H1 (cell line): Measurements from ENCODE around the gene NHSL2. TPM values are rescaled to one million over a fixed set of nuclear protein-coding genes. Genes with fewer than 3 reads are reported as not detected.

Experiments
- CTCF ChIA-PET: fragments of 300-600 bp; sonication (Branson Sonifier 250); formaldehyde crosslinking; loops from one replicate; lab custom pipeline; 2021; ENCODE audit not compliant: partially characterized antibody; lab: Charles Lee
- POLR2A ChIA-PET: fragments of 300-600 bp; sonication (Branson Sonifier 250); formaldehyde crosslinking; loops from one replicate; lab custom pipeline; 2021; ENCODE audit warnings: inconsistent platforms; ENCODE audit not compliant: partially characterized antibody; lab: Charles Lee
- DNase-seq, 2 experiments: peaks; one replicate each; pipeline versions ENCODE4 v3.0.0 to v3.0.0-alpha.2; 2010 to 2022; ENCODE audit warnings: low spot score in 2 of 2, low read depth in 1 of 2, mixed read lengths in 1 of 2
- FAIRE-seq: peaks from 2 replicates; lab custom pipeline; 2011; peaks lifted over from hg19 to GRCh38; lab: Jason Lieb, UNC
- H2AFZ ChIP-seq: 2 replicates; pipeline ENCODE4 v1.8.1; 2012; ENCODE audit warnings: low read length, inconsistent platforms
- H2AK5ac ChIP-seq: 2 replicates; pipeline ENCODE4 v1.6.1; 2013; ENCODE audit warnings: low read depth, low read length
- H2BK120ac ChIP-seq: replicated peaks from 2 replicates; pipeline ENCODE3; 2013; ENCODE audit warnings: low read depth, low read length, inconsistent platforms
- H2BK12ac ChIP-seq: 2 replicates; pipeline ENCODE4 v1.6.1; 2013; ENCODE audit warnings: low read depth, low read length
- H2BK15ac ChIP-seq: 2 replicates; pipeline ENCODE4 v1.6.1; 2013; ENCODE audit warnings: low read length
- H2BK20ac ChIP-seq: 2 replicates; pipeline ENCODE4 v1.6.1; 2013; ENCODE audit warnings: low read length
- H2BK5ac ChIP-seq: 2 replicates; pipeline ENCODE4 v1.6.1; 2013; ENCODE audit warnings: low read depth, low read length
- H3K14ac ChIP-seq: 2 replicates; pipeline ENCODE4 v1.6.1; 2013; ENCODE audit warnings: inconsistent platforms; ENCODE audit not compliant: insufficient read length
- H3K18ac ChIP-seq: 2 replicates; pipeline ENCODE4 v1.6.1; 2013; ENCODE audit warnings: low read length; ENCODE audit errors: extremely low read depth
- H3K23ac ChIP-seq: 2 replicates; pipeline ENCODE4 v1.6.1; 2013; ENCODE audit warnings: inconsistent platforms; ENCODE audit not compliant: insufficient read length
- H3K23me2 ChIP-seq: 2 replicates; pipeline ENCODE4 v1.6.1; 2013; ENCODE audit warnings: low read depth, low read length
- H3K27ac ChIP-seq: 2 replicates; pipeline ENCODE4 v1.6.1; 2011; ENCODE audit warnings: low read depth, low read length, inconsistent platforms
- H3K27me3 ChIP-seq, 4 experiments: replicated peaks in 1 of 4; 1 replicate in 1 of 4; 2 replicates in 3 of 4; pipeline versions ENCODE4 v1.6.1 to v1.8.1; 2011 to 2013; ENCODE audit warnings: low read length in 3 of 4, mild to moderate bottlenecking in 3 of 4, inconsistent platforms in 2 of 4, mixed read lengths in 2 of 4, moderate library complexity in 1 of 4; ENCODE audit not compliant: control insufficient read depth in 3 of 4, insufficient read depth in 3 of 4; ENCODE audit errors: extremely low read depth in 1 of 4
- H3K36me3 ChIP-seq, 4 experiments: 2 replicates each; pipeline versions ENCODE4 v1.6.1 to v1.8.1; 2011 to 2013; ENCODE audit warnings: mild to moderate bottlenecking in 4 of 4, low read length in 3 of 4, moderate library complexity in 2 of 4, control low read depth in 1 of 4, inconsistent platforms in 1 of 4; ENCODE audit not compliant: insufficient read depth in 4 of 4, control insufficient read depth in 2 of 4
- H3K4ac ChIP-seq: replicated peaks from 2 replicates; pipeline ENCODE3; 2013; ENCODE audit warnings: low read length, low read depth, mixed read lengths, inconsistent platforms; ENCODE audit not compliant: insufficient read length
- H3K4me1 ChIP-seq, 4 experiments: replicated peaks in 1 of 4; 1 replicate in 1 of 4; 2 replicates in 3 of 4; pipeline versions ENCODE4 v1.6.1 to v1.8.1; 2011 to 2013; ENCODE audit warnings: low read length in 3 of 4, inconsistent platforms in 2 of 4, mixed read lengths in 1 of 4; ENCODE audit not compliant: insufficient read depth in 4 of 4, control insufficient read depth in 3 of 4
- H3K4me2 ChIP-seq, 2 experiments: 2 replicates each; pipeline versions ENCODE4 v1.6.1 to v1.8.1; 2011 to 2013; ENCODE audit warnings: low read depth in 2 of 2, low read length in 2 of 2, control low read depth in 1 of 2, inconsistent platforms in 1 of 2, mild to moderate bottlenecking in 1 of 2; ENCODE audit not compliant: insufficient read depth in 1 of 2
- H3K4me3 ChIP-seq, 4 experiments: fragments of 200-600, 300-600 bp in 1 of 4; sonication (generic), shearing (Covaris generic), sonication (Bioruptor Twin) in 1 of 4; 2 replicates each; pipeline versions ENCODE4 v1.5.1 to v1.8.1; 2011 to 2016; ENCODE audit warnings: low read length in 4 of 4, low read depth in 3 of 4, control low read depth in 2 of 4, inconsistent platforms in 2 of 4, mild to moderate bottlenecking in 2 of 4, mixed read lengths in 1 of 4, moderate library complexity in 1 of 4; ENCODE audit not compliant: insufficient read depth in 2 of 4; ENCODE audit errors: extremely low read depth in 1 of 4
- H3K56ac ChIP-seq: replicated peaks from 2 replicates; pipeline ENCODE3; 2013; ENCODE audit warnings: low read depth, mild to moderate bottlenecking, mixed read lengths, low read length, inconsistent platforms; ENCODE audit not compliant: insufficient read length
- H3K79me1 ChIP-seq: 2 replicates; pipeline ENCODE4 v1.6.1; 2013; ENCODE audit warnings: low read depth, low read length, control low read depth
- H3K79me2 ChIP-seq, 2 experiments: 2 replicates each; pipeline versions ENCODE4 v1.6.1 to v1.8.1; 2012 to 2013; ENCODE audit warnings: low read length in 2 of 2, mild to moderate bottlenecking in 2 of 2, inconsistent platforms in 1 of 2; ENCODE audit not compliant: insufficient read depth in 2 of 2, control insufficient read depth in 1 of 2
- H3K9ac ChIP-seq, 4 experiments: replicated peaks in 1 of 4; 1 replicate in 1 of 4; 2 replicates in 3 of 4; pipeline versions ENCODE4 v1.6.1 to v1.8.1; 2011 to 2013; ENCODE audit warnings: low read depth in 3 of 4, low read length in 3 of 4, control low read depth in 2 of 4, mild to moderate bottlenecking in 2 of 4, moderate library complexity in 2 of 4, inconsistent platforms in 1 of 4; ENCODE audit errors: extremely low read depth in 1 of 4
- H3K9me3 ChIP-seq, 2 experiments: 2 replicates each; pipeline versions ENCODE4 v1.6.1 to v1.8.1; 2012 to 2013; ENCODE audit warnings: mild to moderate bottlenecking in 2 of 2, moderate library complexity in 2 of 2, control low read depth in 1 of 2, inconsistent platforms in 1 of 2, low read depth in 1 of 2, low read length in 1 of 2, mixed read lengths in 1 of 2; ENCODE audit not compliant: insufficient read depth in 2 of 2
- H4K20me1 ChIP-seq, 2 experiments: replicated peaks in 1 of 2; 2 replicates each; pipeline versions ENCODE3 to v1.8.1; 2011 to 2013; ENCODE audit warnings: inconsistent platforms in 2 of 2, low read length in 2 of 2, mild to moderate bottlenecking in 1 of 2; ENCODE audit not compliant: insufficient read depth in 2 of 2, control insufficient read depth in 1 of 2
- H4K5ac ChIP-seq: 2 replicates; pipeline ENCODE4 v1.6.1; 2013; ENCODE audit warnings: low read length, low read depth, mixed read lengths, inconsistent platforms; ENCODE audit not compliant: insufficient read length
- H4K8ac ChIP-seq: 2 replicates; pipeline ENCODE4 v1.8.0; 2013; ENCODE audit warnings: mild to moderate bottlenecking, moderate library complexity, low read length, inconsistent platforms; ENCODE audit not compliant: insufficient read depth; ENCODE audit errors: extremely low read depth
- H4K91ac ChIP-seq: replicated peaks from 2 replicates; pipeline ENCODE3; 2013; ENCODE audit warnings: low read length, mixed read lengths, inconsistent platforms; ENCODE audit not compliant: insufficient read length
- EZH2 ChIP-seq: fragments of 200-600 bp; sonication (generic); IDR thresholded peaks from 2 replicates; pipeline ENCODE4 v1.7.1; 2012; ENCODE audit warnings: low read depth, mild to moderate bottlenecking, moderate library complexity, low read length, inconsistent platforms; ENCODE audit not compliant: severe bottlenecking
- TBP ChIP-seq: IDR thresholded peaks from 2 replicates; pipeline ENCODE4 v1.6.1; 2011; ENCODE audit warnings: low read depth, low read length, improper control_type of control experiment
- WGBS, 2 experiments: shearing (Covaris generic) in 1 of 2; methylation state at CpG; one replicate each; pipeline versions ENCODE4 v1.1.6 to v1.1.7; 2013 to 2015; ENCODE audit warnings: low lambda C conversion rate in 2 of 2, mixed read lengths in 2 of 2, inconsistent platforms in 1 of 2, low coverage in 1 of 2, missing lambda C conversion rate in 1 of 2; ENCODE audit not compliant: insufficient replicate concordance in 2 of 2, insufficient coverage in 1 of 2, insufficient read length in 1 of 2; ENCODE audit errors: extremely low coverage in 1 of 2, missing lambda C conversion rate in 1 of 2; 5-methylcytosine and 5-hydroxymethylcytosine counted together
- polyA plus RNA-seq, 7 experiments: library from polyadenylated mRNA; depleted of rRNA in 3 of 7; stranded (reverse) in 5 of 7; unstranded in 2 of 7; fragments of >200 nt in 5 of 7; fragments of 200-250 nt in 2 of 7; gene quantifications; 1 replicate in 5 of 7; 2 replicates in 1 of 7; 4 replicates in 1 of 7; pipeline versions ENCODE4 v1.2.1 to v1.2.3, GENCODE V29; 2011 to 2013; ENCODE audit warnings: missing spikeins in 2 of 7, mixed read lengths in 2 of 7
- total RNA-seq: library from RNA; stranded (reverse); fragmentation: NEBNext Ultra II Directional; extraction: Animal tissue kit (Norgen Biotek cat#: 25700); gene quantifications from 2 replicates; pipeline ENCODE4 v1.2.1, GENCODE V29; 2021

Gene NHSL2
- total and polyA plus RNA-seq, 2 of the 8 experiments (the other 6 are each of a cell fraction or from before 2014, with no cell fraction given) = 3.7 to 7.2 TPM

- no peak overlapping the region for H3K56ac ChIP-seq
- CTCF ChIA-PET = interaction anchor here (0.7 to 7.3 kb wide), 17 partner anchors 8 to 149 kb away, joined by 3 to 51 read pairs (median 5); partner anchors contain the start of gene RTL5
Measured at GRCh38 chrX:72019487-72019886, 108.8 kb downstream of the NHSL2 start.

More at GRCh38 chrX:72019487-72019886, 108.8 kb downstream of the NHSL2 start:
- Histone ChIP-seq H2AFZ (no peak overlapping the region), H4K5ac (no peak overlapping the region), H3K36me3 (peaks cover 0 to 2% (median 0%) of the 10 kb centered on the region in 4 experiments; a peak in 1 of 8 replicates), H2BK15ac (no peak overlapping the region), H2AK5ac (no peak overlapping the region), H3K27ac (no peak overlapping the region), H3K9me3 (no peaks in the 10 kb centered on the region), H3K14ac (no peak overlapping the region), H3K4me1 (peaks cover 0 to 7% (median 1%) of the 10 kb centered on the region in 4 experiments; a peak in 3 of 7 replicates), H3K9ac (no peak overlapping the region), H3K4me3 (no peak overlapping the region), H3K27me3 (peaks cover 0 to 2% (median 0%) of the 10 kb centered on the region in 4 experiments; a peak in 3 of 7 replicates), H2BK120ac (no peak overlapping the region), H3K23me2 (no peaks in the 10 kb centered on the region), H2BK20ac (no peak overlapping the region), H3K23ac (no peak overlapping the region), H3K79me1 (no peaks in the 10 kb centered on the region), H3K4ac (no peak overlapping the region), H4K91ac (peak overlapping the region; percentile 40), H3K18ac (no peak overlapping the region), H2BK5ac (no peak overlapping the region), H2BK12ac (0 out of 2 replicates have a peak overlapping the region, but pooled peaks have one; percentile 9), H3K4me2 (no peak overlapping the region), H4K20me1 (peaks cover 0 to 1% of the 10 kb centered on the region in 2 experiments), H4K8ac (no peak overlapping the region), H3K79me2 (no peaks in the 10 kb centered on the region)
- DNase-seq = peak in 1 of 2 experiments; percentile 6
- 89% methylated on average over 3 of the region's 3 CpGs; no CpG with 5 or more reads in 1 of the 2 experiments for WGBS, 2 experiments
- no peak for FAIRE-seq
- TF ChIP-seq TBP = no peak
- no peak for TF ChIP-seq EZH2
- POLR2A ChIA-PET = no interaction called here
